ENCODE results near the gene AHCYL1.

The AHCYL1 gene

GRCh38 chr1:110064576-110065337 is 80.2 kb downstream of the AHCYL1 start:
- DNase-seq, result no peak

GRCh38 chr1:110065841-110066240 is 81.3 kb downstream of the AHCYL1 start:
- no peak for DNase-seq

GRCh38 chr1:110067479-110067892 is 82.9 kb downstream of the AHCYL1 start:
- DNase-seq, result no peak

GRCh38 chr1:110067893-110068645 is 83.5 kb downstream of the AHCYL1 start:
- no peak for DNase-seq

DNA sequence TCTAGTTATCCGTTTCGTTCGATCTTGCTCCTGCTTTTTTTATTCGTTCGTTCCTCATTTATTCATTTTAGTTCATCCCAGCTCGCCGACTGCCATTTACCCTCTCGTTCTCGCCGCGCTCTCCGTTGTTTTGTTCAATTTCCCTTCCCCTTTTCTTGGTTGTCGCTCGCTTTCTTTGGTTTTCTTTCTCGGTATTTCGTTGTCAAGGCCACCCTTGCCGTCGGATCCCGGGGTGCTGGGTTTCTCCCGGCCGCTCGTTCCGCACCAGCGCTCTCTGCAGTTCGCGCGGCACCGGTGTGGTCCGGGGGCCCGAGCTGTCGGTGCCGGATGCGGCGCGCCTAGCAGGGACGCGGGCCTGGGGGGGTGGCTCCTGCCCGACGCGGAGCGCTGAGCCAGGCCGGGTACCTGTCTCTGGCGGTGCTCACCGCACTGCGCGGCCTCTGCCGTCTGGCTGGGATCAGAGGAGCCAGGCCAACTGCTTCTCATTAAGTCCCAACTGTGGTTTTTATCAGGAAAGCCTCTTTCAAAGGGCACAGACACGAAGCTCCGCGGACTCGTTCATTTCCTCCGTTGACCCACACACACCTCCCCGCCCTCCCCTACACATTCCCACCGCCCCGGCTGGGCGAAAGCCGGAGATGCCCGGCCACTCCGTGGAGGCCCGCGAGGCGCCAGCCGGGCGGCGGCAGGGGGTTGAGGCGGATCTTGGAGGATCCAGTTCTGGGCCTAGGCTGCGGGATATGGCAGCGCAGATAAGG is 84.3 kb downstream of the AHCYL1 start:
- no peak for DNase-seq

- no peak for DNase-seq
These were observed 85.1 kb downstream of the AHCYL1 start for GRCh38 chr1:110069404-110070281.

GRCh38 chr1:110070282-110070669 is 85.7 kb downstream of the AHCYL1 start:
- DNase-seq, result no peak

- DNase-seq, result no peak
These were observed 86.2 kb downstream of the AHCYL1 start, which contains the start of gene ALX3 for GRCh38 chr1:110070671-110071242. Gene ALX3, minus strand, starts transcription at chr1:110070672. Its CDS starts 60 bp downstream, at chr1:110070612.

Data from SIG-M5 (cell line).